ENCODE data around the gene ACTL10. TPM values are rescaled to one million over a fixed set of nuclear protein-coding genes. Genes with fewer than 3 reads are reported as not detected.

The ACTL10 gene
- total and polyA plus RNA-seq, 2 of the 13 experiments (the other 11 are each of a cell fraction or from before 2014, with no cell fraction given): not detected

DNA sequence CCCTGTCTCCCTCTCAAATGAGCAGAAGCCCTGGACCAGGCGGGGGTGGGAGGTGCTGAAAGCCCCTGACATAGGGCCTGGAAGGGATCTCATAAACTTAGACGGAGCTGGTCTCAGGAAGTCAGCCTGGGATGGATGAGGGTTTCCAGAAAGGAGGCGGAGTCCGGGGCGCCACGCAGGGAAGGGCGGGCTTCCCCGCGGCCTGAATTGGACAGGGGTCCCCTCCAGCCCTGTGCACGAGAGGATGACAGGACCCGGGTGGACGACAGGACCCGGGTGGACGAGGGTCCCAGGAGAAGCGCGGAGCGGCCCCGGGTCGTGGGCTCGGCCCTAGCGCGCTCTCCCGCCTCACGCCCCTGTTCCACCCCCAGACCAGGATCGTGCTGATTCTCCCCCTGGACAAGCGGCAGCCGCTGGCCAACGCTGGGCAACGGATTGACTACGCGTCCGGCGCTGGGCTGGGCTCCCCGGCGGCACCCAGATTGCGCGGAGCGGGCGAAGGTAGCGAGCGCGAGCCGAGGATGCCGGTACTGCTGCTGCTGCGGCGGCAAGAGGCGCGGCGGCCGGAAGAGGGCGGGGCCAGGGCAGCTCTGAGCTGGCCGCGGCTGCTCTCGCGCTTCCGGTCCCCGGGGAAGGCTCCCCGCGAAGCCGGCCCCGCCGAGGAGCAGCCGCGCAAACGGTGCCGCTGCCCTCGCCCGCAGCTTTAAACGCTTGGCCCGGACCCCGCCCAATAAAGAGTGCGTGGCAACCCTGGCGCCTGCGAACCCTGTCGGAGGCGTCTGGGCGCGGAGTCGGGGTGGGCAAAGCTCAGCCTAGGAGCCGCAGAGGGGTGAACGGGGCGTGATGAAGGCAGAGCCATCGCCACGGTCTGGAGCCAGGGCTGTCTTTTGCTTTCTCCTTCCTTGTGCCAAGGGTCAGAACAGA, 3.3 kb upstream of the ACTL10 start (continued):
- TF ChIP-seq ZNF256 (CRISPR knock-in tag; conservative IDR thresholded peaks at IDR 0.05): peak; percentile 72; the same call in 1 of the 2 replicates
- 0 out of 2 replicates have a peak, but pooled peaks have one; percentile 44 for TF ChIP-seq NKX3-1 (CRISPR knock-in tag; IDR thresholded peaks at IDR 0.05)
- peak; percentile 98 for TF ChIP-seq CCDC6 (CRISPR knock-in tag; IDR thresholded peaks at IDR 0.05)
- TF ChIP-seq HNRNPUL1 (IDR thresholded peaks at IDR 0.05; ENCODE audit: low read depth, low read length): no peak
- TF ChIP-seq TMF1 (CRISPR knock-in tag; IDR thresholded peaks at IDR 0.05; ENCODE audit: low read depth): peak; percentile 98
- no peak for TF ChIP-seq JUN (CRISPR knock-in tag; IDR thresholded peaks at IDR 0.05)
- TF ChIP-seq MAZ (IDR thresholded peaks at IDR 0.05; ENCODE audit: borderline replicate concordance, low read depth, low read length): peak; percentile 80
- TF ChIP-seq MAZ (CRISPR knock-in tag; IDR thresholded peaks at IDR 0.05; ENCODE audit: low read depth): peak; percentile 93
- TF ChIP-seq SMAD9 (CRISPR knock-in tag; IDR thresholded peaks at IDR 0.05): no peak
- no peak for TF ChIP-seq ZNF839 (CRISPR knock-in tag; IDR thresholded peaks at IDR 0.05; ENCODE audit: borderline replicate concordance)
- peak; percentile 56; the same call in 1 of the 2 replicates for TF ChIP-seq SIN3A (IDR thresholded peaks at IDR 0.05; ENCODE audit: borderline replicate concordance, low read depth, low read length)
- peak; percentile 87; the same call in 1 of the 2 replicates for TF ChIP-seq ZBTB38 (CRISPR knock-in tag; IDR thresholded peaks at IDR 0.05)
- TF ChIP-seq ZNF562 (CRISPR knock-in tag; IDR thresholded peaks at IDR 0.05; ENCODE audit: borderline replicate concordance): no peak
- TF ChIP-seq MTA1 (CRISPR knock-in tag; IDR thresholded peaks at IDR 0.05; ENCODE audit: borderline replicate concordance): peak; percentile 72; the same call in 1 of the 2 replicates
- TF ChIP-seq RBM22 (optimal IDR thresholded peaks at IDR 0.05; ENCODE audit: low read length): peak; percentile 82
- no peak; the same call in none of the 2 replicates for TF ChIP-seq NFE2L1 (CRISPR knock-in tag; IDR thresholded peaks at IDR 0.05; ENCODE audit: borderline replicate concordance)
- no peak for TF ChIP-seq NFIC (IDR thresholded peaks at IDR 0.05; ENCODE audit: low read length)
- peak; percentile 93 for TF ChIP-seq ZBTB42 (CRISPR knock-in tag; IDR thresholded peaks at IDR 0.05)
- no peak for TF ChIP-seq NR2F2 (IDR thresholded peaks at IDR 0.05; ENCODE audit: borderline replicate concordance, low read depth)
- 0 out of 2 replicates have a peak, but pooled peaks have one; percentile 78 for TF ChIP-seq CC2D1A (CRISPR knock-in tag; IDR thresholded peaks at IDR 0.05)
- TF ChIP-seq, protein P1, sequence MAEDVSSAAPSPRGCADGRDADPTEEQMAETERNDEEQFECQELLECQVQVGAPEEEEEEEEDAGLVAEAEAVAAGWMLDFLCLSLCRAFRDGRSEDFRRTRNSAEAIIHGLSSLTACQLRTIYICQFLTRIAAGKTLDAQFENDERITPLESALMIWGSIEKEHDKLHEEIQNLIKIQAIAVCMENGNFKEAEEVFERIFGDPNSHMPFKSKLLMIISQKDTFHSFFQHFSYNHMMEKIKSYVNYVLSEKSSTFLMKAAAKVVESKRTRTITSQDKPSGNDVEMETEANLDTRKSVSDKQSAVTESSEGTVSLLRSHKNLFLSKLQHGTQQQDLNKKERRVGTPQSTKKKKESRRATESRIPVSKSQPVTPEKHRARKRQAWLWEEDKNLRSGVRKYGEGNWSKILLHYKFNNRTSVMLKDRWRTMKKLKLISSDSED (CRISPR knock-in tag; IDR thresholded peaks at IDR 0.05): peak; percentile 87
- TF ChIP-seq, protein P2, sequence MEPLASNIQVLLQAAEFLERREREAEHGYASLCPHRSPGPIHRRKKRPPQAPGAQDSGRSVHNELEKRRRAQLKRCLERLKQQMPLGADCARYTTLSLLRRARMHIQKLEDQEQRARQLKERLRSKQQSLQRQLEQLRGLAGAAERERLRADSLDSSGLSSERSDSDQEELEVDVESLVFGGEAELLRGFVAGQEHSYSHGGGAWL (CRISPR knock-in tag; IDR thresholded peaks at IDR 0.05): peak; percentile 94
- TF ChIP-seq BCL3 (CRISPR knock-in tag; IDR thresholded peaks at IDR 0.05): peak; percentile 92
- no peak for TF ChIP-seq HNF4G (IDR thresholded peaks at IDR 0.05; ENCODE audit: borderline replicate concordance, low read depth, low read length)
- peak; percentile 90 for TF ChIP-seq HNF4G (CRISPR knock-in tag; IDR thresholded peaks at IDR 0.05; ENCODE audit: borderline replicate concordance, low read depth)
- TF ChIP-seq GPN1 (CRISPR knock-in tag; IDR thresholded peaks at IDR 0.05; ENCODE audit: borderline replicate concordance): no peak
- no peak for TF ChIP-seq ATM (IDR thresholded peaks at IDR 0.05; ENCODE audit: borderline replicate concordance)
- TF ChIP-seq ZNF782 (CRISPR knock-in tag; IDR thresholded peaks at IDR 0.05; ENCODE audit: borderline replicate concordance): no peak; the same call in 1 of the 2 replicates
- TF ChIP-seq ELF3 (CRISPR knock-in tag; IDR thresholded peaks at IDR 0.05): peak; percentile 76
